Memory B cell (primary cell): Measurements from ENCODE around the gene DGKD.

Experiments used
- ATAC-seq: fragments of 150-1000 bp; cut with Tn5 transposase; 2 replicates; pipeline ENCODE4 v1.10.0; 2021; ENCODE audit warnings: low read depth, mild to moderate bottlenecking, moderate library complexity
- DNase-seq, 2 donors: peaks; one replicate each; pipeline ENCODE4 v3.0.0; 2022; ENCODE audit warnings: low spot score in 2 of 2
- H3K27ac Mint-ChIP-seq: one replicate; pipeline ENCODE4 v1.8.0; 2022; ENCODE audit warnings: mild to moderate bottlenecking, moderate library complexity, mixed read lengths
- H3K27me3 Mint-ChIP-seq: one replicate; pipeline ENCODE4 v1.8.0; 2022; ENCODE audit warnings: mixed read lengths
- H3K36me3 Mint-ChIP-seq: one replicate; pipeline ENCODE4 v1.8.0; 2022; ENCODE audit warnings: mild to moderate bottlenecking, mixed read lengths
- H3K4me1 Mint-ChIP-seq: one replicate; pipeline ENCODE4 v1.8.0; 2022; ENCODE audit warnings: mixed read lengths
- H3K4me3 Mint-ChIP-seq: one replicate; pipeline ENCODE4 v1.8.0; 2022; ENCODE audit warnings: mild to moderate bottlenecking, moderate library complexity, mixed read lengths
- H3K9me3 Mint-ChIP-seq: one replicate; pipeline ENCODE4 v1.8.0; 2022; ENCODE audit warnings: mixed read lengths

The DGKD gene

DNA sequence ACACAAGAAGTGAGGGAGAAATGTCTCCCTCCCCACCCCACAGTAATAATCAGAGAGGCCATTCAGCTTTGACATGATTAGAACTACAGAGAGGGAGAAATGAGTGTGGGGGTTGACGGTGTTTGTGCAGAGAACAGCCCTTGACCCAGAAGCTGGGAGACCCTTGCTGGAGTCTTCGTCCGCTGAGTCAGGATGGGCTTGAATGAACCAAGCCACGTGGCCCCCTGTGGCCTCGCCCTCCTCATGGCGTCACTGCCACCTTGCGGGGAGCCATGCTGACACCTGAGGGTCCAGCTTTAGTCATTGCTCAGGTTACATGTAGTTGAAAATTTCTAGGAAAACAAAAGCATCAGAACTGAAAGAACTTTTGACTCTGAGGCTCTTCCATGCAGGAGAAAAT lies 101.2 kb downstream of the DGKD start:
- Mint-ChIP-seq H3K9me3 (no peaks in the 10 kb centered on the region), H3K4me3 (no peak overlapping the region), H3K27ac (no peak overlapping the region), H3K27me3 (no peaks in the 10 kb centered on the region), H3K4me1 (no peaks in the 10 kb centered on the region), H3K36me3 (peaks cover 38% of the 10 kb centered on the region)
- no peak for ATAC-seq
- DNase-seq, result no peak

DNA sequence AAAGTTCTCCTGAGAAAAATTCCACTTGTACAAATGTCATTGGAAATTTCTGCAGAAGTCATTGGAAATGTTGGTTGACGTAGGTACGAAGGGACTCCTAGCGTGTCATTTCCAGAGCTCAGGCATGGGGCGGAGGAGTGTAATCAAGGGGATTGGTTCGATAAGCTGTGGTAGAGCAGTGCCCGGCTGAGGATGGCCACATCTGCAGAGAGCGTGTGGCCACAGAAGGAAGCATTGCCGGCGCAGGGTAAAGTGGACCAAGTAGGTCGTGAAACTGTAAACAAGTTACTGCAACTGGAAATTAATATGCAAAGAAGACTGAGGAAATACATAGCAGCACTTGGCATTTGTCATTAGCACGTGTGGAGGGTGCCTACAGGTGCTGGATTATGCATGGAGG lies 101.8 kb downstream of the DGKD start:
- Mint-ChIP-seq H3K9me3 (no peaks in the 10 kb centered on the region), H3K27ac (peak overlapping the region; percentile 35), H3K27me3 (no peaks in the 10 kb centered on the region), H3K4me1 (no peaks in the 10 kb centered on the region), H3K36me3 (peaks cover 40% of the 10 kb centered on the region), H3K4me3 (no peak overlapping the region)
- ATAC-seq, result no peak
- DNase-seq, result no peak

DNA sequence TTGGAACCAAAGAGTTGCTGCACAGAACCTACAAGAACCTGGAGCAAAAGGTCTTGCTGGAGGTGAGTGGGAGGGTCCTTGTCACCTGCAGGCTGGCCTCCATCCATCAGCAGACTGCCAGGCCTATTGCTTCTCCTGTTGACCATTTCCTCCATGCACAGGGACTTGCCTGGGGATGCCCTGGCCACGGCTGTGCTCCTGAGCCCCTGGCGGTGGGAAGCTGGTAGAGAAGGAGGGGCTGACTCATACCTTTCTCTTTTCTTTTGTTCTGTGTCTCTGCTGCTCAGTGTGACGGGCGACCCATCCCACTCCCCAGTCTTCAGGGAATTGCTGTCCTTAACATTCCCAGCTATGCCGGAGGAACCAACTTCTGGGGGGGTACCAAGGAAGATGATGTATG lies 102.6 kb downstream of the DGKD start:
- H3K9me3 Mint-ChIP-seq, result no peaks in the 10 kb centered on the region
- DNase-seq (no peak), ATAC-seq (no peak)
- peak overlapping the region; percentile 26 for H3K27ac Mint-ChIP-seq
- no peaks in the 10 kb centered on the region for H3K4me1 Mint-ChIP-seq
- no peaks in the 10 kb centered on the region for H3K27me3 Mint-ChIP-seq
- H3K4me3 Mint-ChIP-seq, result no peak overlapping the region
- peaks cover 45% of the 10 kb centered on the region for H3K36me3 Mint-ChIP-seq

DNA sequence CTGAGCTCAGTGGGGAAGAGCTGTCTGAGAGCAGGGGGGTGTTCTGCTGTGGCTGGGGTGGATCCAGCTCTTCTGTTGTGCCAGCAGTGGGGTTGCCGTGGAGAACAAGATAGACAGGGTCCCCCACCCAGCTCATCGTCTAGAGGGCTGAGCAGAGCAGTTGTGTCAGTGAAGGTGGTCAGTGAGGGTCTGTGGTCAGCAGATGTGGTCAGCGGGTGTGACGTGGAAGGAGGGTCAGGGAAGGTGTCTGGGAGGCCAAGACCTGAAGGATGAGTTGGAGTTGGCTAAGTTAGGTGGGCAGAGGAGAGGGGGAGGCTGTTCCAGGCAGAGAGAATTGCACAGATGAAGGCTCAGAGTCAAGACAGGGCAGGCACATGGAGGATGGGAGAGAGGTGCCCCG lies 103.1 kb downstream of the DGKD start:
- peaks cover 48% of the 10 kb centered on the region for H3K36me3 Mint-ChIP-seq
- peak overlapping the region; percentile 26 for H3K27ac Mint-ChIP-seq
- ATAC-seq, result no peak
- H3K4me1 Mint-ChIP-seq, result no peaks in the 10 kb centered on the region
- DNase-seq, result no peak
- no peak overlapping the region for H3K4me3 Mint-ChIP-seq
- no peaks in the 10 kb centered on the region for H3K27me3 Mint-ChIP-seq
- no peaks in the 10 kb centered on the region for H3K9me3 Mint-ChIP-seq

DNA sequence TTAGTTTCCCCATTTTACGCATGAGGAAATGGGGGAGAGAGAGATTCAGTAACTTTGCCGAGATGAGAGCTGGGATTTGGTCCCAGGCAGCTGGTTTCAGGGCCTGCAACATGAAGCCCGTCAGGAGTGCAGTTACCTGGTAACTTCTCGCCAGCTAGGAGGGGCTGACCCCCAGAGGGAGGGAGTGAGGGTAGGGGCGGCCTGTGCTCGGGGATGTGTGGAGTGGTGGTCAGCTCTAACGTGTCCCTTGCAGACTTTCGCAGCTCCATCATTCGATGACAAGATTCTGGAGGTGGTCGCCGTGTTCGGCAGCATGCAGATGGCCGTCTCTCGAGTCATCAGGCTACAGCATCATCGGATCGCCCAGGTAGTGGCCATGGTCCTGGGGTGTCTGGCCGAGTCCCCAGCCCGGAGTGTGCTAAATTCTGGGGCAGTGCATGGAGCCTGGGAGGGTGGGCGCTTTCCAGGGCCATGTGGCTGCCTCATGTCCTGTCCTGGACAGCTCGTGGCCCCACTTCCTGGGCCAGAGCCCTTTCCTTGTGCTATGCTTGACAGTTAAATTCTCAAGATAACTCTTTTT lies 103.8 kb downstream of the DGKD start:
- Mint-ChIP-seq H3K27ac (peak overlapping the region; percentile 69), H3K4me1 (no peaks in the 10 kb centered on the region), H3K36me3 (peaks cover 48% of the 10 kb centered on the region), H3K9me3 (no peaks in the 10 kb centered on the region), H3K4me3 (no peak overlapping the region), H3K27me3 (no peaks in the 10 kb centered on the region)
- ATAC-seq (no peak), DNase-seq (no peak)

DNA sequence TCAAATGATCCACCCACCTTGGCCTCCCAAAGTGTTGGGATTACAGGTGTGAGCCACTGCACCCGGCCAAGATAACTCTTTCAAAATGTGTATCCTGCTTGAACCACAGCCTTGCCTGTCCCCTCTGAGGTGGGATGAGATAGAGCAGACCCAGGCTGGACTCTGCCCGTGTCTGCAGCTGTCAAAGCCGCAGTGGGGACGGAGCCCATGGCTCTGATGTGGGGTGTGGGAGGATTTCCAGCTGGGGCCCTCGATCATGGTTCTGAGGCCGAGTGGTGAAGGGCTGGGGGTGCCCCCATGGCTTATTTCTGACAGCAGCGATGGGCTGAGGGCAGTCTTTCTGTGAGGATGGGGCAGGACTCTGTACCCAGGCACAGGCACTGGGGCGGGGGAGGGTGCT lies 104.5 kb downstream of the DGKD start:
- ATAC-seq, result no peak
- Mint-ChIP-seq H3K4me3 (no peak overlapping the region), H3K4me1 (no peaks in the 10 kb centered on the region), H3K27me3 (no peaks in the 10 kb centered on the region), H3K9me3 (peaks cover 2% of the 10 kb centered on the region), H3K27ac (peak overlapping the region; percentile 69), H3K36me3 (peaks cover 49% of the 10 kb centered on the region)
- DNase-seq, result no peak

DNA sequence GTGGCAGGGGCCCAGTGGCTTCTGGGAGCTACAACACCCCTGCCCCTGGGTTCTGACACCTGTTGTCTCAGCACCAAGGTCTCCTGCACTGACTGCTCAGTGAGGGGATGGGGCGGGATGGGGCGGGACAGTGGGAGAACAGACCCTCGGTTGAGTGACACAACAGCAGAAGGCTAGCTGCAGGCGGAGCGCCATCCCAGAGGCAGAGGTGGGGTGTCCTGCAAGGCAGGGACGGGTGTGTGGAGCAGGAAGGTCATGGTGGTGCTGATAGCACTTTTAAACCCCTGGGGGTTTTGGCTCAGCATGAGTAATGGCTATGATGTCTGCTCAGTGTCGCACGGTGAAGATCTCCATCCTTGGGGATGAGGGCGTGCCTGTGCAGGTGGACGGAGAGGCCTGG lies 105.1 kb downstream of the DGKD start:
- peaks cover 2% of the 10 kb centered on the region for H3K9me3 Mint-ChIP-seq
- no peak overlapping the region for H3K4me3 Mint-ChIP-seq
- no peak overlapping the region for H3K27ac Mint-ChIP-seq
- ATAC-seq (no peak), DNase-seq (no peak)
- no peaks in the 10 kb centered on the region for H3K4me1 Mint-ChIP-seq
- no peaks in the 10 kb centered on the region for H3K27me3 Mint-ChIP-seq
- H3K36me3 Mint-ChIP-seq, result peaks cover 50% of the 10 kb centered on the region

DNA sequence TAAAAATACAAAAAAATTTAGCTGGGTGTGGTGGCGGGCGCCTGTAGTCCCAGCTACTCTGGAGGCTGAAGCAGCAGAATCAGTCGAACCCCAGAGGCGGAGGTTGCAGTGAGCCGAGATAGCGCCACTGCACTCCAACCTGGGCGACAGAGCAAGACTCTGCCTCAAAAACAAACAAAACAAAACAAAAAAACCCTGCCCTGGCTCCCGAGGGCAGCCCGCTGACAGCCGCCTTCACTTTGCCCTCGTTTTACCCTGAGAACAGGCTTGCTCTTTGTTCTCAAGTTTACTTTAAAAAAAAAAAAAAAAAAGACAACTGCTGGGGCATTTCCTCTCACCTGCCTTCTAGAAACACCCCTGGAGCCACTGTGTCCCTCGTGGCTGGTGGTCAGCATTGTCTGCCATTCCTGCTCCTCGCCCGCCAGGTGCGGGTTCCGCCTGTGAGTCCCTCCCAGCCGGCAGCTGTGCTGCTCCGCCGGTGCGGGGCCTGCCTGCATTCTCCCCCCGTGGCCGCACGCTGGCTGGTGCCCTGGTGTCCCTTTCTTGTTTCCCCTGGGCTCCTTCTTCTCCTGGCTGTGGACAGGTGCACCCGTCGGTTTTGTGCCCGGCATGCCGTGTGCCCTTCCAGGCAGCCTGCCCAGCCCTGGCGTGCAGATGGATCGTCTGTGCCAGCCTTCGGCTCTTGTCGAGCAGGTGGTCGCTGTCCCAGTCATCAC lies 106.6 kb downstream of the DGKD start:
- Mint-ChIP-seq H3K27ac (peak overlapping the region; percentile 35), H3K9me3 (peaks cover 2% of the 10 kb centered on the region), H3K36me3 (peaks cover 47% of the 10 kb centered on the region), H3K27me3 (no peaks in the 10 kb centered on the region), H3K4me3 (no peak overlapping the region), H3K4me1 (no peaks in the 10 kb centered on the region)
- no peak for ATAC-seq
- DNase-seq, result no peak

DNA sequence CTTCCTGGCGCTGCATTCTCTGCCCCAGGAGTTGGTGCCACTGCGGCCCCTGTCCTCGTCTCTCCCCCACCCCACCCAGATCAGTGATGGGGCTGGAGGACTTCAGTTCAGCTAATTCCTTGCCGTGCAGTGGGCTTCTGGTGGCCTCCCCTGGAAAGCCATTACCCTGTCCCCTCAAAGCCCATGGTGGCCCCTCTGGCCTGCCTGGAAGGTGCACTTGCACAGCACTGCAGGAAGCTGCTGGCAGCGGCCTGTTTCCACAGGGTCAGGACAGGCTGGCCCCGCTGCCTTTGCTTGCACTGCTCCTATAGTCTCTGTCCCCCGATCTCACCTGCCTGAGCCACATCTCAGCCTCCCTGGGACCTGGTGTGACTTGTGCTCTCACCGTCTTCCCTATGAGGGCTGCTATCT lies 107.2 kb downstream of the DGKD start:
- Mint-ChIP-seq H3K36me3 (peaks cover 49% of the 10 kb centered on the region), H3K4me1 (no peaks in the 10 kb centered on the region), H3K27me3 (no peaks in the 10 kb centered on the region), H3K9me3 (peaks cover 2% of the 10 kb centered on the region), H3K27ac (peak overlapping the region; percentile 82), H3K4me3 (no peak overlapping the region)
- ATAC-seq (no peak), DNase-seq (no peak)

DNA sequence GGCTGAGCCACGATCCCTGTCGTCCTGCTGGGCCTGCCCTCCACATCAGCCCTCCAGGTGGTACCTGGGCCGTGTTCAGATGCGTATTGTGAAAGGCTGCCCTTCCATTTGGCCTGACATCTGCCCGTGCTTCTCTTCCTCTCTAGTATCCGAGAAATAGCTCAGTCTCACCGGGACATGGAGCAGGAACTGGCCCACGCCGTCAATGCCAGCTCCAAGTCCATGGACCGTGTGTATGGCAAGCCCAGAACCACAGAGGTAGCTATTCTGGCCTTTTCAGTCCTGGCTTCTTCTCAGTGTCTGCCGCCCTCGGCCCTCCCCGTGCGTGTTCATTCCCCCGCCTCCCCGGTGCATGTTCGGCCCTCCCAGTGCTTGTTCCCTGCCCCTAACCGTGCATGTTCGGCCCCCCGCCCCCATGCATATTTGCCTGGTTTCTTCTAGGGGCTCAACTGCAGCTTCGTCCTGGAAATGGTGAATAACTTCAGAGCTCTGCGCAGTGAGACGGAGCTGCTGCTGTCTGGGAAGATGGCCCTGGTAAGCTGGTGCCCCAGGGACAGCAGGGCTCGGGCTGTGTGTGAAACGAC lies 108.0 kb downstream of the DGKD start:
- DNase-seq, result no peak
- Mint-ChIP-seq H3K4me3 (no peak overlapping the region), H3K9me3 (peaks cover 2% of the 10 kb centered on the region), H3K27ac (peak overlapping the region; percentile 82), H3K27me3 (no peaks in the 10 kb centered on the region), H3K36me3 (peaks cover 49% of the 10 kb centered on the region), H3K4me1 (no peaks in the 10 kb centered on the region)
- ATAC-seq, result no peak

DNA sequence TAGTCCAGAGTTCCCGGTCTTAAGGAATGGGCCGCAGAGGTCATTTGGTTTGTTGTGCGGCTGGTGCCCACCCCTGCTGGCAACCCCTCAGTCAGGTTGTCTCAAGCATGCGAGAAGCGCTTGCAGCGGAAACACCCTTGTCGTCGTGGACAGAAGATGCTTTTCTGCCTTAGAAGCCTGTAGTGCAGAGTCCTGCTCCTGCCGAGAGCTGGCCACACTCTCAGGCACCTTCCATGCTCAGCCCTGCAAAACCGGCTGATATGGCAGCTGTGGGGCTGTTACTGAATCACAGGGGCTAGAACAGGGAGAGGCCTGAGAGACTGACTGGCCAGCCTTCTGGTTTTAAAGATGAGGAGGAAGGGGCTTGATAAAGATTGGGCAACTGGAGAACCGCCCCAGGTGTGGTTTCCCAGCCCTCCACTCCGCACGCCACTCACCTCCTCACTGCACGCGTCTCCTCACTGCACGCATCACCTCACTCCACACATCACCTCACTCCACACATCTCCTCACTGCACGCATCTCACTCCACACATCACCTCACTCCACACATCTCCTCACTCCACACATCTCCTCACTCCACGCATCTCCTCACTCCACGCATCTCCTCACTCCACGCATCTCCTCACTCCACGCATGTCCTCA lies 108.7 kb downstream of the DGKD start:
- no peaks in the 10 kb centered on the region for H3K27me3 Mint-ChIP-seq
- peaks cover 2% of the 10 kb centered on the region for H3K9me3 Mint-ChIP-seq
- H3K27ac Mint-ChIP-seq, result peak overlapping the region; percentile 82
- DNase-seq (no peak), ATAC-seq (no peak)
- H3K4me3 Mint-ChIP-seq, result no peak overlapping the region
- H3K4me1 Mint-ChIP-seq, result no peaks in the 10 kb centered on the region
- peaks cover 49% of the 10 kb centered on the region for H3K36me3 Mint-ChIP-seq

DNA sequence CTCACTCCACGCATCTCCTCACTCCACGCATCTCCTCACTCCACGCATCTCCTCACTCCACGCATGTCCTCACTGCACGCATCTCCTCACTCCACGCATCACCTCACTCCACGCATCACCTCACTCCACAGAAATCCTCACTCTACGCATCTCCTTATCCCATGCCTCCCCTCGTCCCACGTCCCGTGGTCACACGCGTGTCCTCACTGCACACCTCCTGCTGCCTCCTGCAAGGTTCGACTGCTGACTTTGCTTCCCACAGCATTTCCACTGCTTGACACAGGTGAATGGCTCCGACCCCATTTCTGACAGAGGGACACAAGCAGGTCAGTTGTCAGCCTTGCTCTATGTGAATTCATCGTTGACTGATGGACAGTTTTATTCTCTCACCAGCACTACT lies 109.3 kb downstream of the DGKD start:
- H3K4me3 Mint-ChIP-seq, result no peak overlapping the region
- peak overlapping the region; percentile 84 for H3K27ac Mint-ChIP-seq
- no peaks in the 10 kb centered on the region for H3K4me1 Mint-ChIP-seq
- peaks cover 2% of the 10 kb centered on the region for H3K9me3 Mint-ChIP-seq
- DNase-seq, result no peak
- peaks cover 53% of the 10 kb centered on the region for H3K36me3 Mint-ChIP-seq
- H3K27me3 Mint-ChIP-seq, result no peaks in the 10 kb centered on the region
- no peak for ATAC-seq

DNA sequence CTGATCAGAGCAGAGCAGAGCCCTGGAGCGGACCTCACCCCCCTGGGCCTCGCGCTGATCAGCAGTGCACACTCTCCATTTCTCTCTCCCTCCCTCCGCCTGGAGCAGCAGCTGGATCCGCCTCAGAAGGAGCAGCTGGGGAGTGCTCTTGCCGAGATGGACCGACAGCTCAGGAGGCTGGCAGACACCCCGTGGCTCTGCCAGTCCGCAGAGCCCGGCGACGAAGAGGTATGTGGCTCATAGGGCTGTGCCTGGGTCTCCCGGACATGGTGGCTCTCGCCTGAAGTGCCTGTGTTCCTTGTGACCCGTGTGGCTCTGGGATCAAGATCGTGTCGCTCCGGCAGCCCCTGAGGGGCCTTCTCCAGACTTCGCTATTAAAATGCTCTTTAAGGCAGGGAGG lies 109.8 kb downstream of the DGKD start:
- ATAC-seq, result no peak
- no peaks in the 10 kb centered on the region for H3K27me3 Mint-ChIP-seq
- H3K36me3 Mint-ChIP-seq, result peaks cover 52% of the 10 kb centered on the region
- no peaks in the 10 kb centered on the region for H3K4me1 Mint-ChIP-seq
- no peak overlapping the region for H3K4me3 Mint-ChIP-seq
- H3K9me3 Mint-ChIP-seq, result peaks cover 2% of the 10 kb centered on the region
- DNase-seq, result no peak
- peak overlapping the region; percentile 84 for H3K27ac Mint-ChIP-seq

DNA sequence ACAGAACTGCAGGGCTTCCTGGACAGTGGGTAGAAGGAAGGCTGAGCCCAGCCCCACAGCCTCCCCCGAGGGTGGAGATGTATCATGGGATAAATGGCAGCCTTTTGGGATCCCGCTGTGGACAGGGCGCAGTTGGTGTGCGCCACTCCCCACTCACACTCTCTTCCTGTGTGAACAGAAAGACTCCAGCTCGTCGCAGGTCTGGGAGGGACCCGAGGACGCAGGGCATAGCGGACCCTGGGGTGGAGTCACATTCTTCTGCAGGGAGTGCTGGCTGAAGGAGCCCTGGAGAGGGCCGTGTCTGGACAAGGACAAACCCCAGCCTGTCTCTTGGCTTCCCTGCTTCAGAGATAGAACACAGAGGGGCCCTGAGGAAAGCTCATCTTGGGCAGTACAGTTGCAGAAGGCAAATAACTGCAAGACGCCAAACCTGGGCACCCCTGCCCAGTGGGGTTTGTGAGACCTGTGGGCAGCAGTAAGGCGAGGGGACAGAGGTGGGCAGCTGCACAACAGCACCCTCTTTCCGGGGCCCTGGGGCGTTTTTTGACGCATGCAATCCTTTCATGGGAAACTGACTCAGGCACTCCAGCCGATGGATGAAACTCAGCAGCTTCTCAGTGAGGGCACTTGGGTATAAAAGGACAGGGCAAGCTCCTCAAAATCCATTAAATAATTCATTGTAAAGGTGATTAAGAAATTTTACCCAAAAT lies 110.4 kb downstream of the DGKD start:
- no peak overlapping the region for H3K27ac Mint-ChIP-seq
- no peaks in the 10 kb centered on the region for H3K4me1 Mint-ChIP-seq
- DNase-seq, result no peak
- no peaks in the 10 kb centered on the region for H3K27me3 Mint-ChIP-seq
- H3K4me3 Mint-ChIP-seq, result no peak overlapping the region
- H3K9me3 Mint-ChIP-seq, result peaks cover 2% of the 10 kb centered on the region
- H3K36me3 Mint-ChIP-seq, result peaks cover 59% of the 10 kb centered on the region
- no peak for ATAC-seq
